HG03064 (cell line): Measurements from ENCODE around the gene GDPD4.

Experiments
- ATAC-seq: cut with Tn5 transposase; IDR thresholded peaks from one replicate; pipeline ENCODE4 v1.9.1; 2021; ENCODE audit warnings: low read depth; ENCODE audit not compliant: unreplicated experiment

The GDPD4 gene

DNA sequence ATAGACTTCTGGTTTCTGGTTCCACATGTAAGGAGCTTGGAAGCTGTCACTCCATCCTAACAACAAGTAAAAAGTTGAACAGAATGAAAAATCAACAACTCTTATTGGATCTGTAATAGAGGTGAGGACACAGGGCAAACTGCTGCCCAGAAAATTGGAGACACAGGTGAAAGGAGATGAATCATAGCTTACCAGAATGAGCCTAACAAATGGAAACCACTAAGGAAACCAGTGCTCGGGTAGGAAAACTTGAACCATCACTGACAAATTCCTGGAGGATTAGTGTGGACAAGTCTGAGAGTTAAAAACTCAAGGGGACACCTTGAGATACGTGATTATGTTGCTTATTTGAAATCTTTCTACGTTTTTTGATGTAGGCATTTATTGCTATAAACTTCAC lies 52.1 kb downstream of the GDPD4 start:
- ATAC-seq, result no peak

DNA sequence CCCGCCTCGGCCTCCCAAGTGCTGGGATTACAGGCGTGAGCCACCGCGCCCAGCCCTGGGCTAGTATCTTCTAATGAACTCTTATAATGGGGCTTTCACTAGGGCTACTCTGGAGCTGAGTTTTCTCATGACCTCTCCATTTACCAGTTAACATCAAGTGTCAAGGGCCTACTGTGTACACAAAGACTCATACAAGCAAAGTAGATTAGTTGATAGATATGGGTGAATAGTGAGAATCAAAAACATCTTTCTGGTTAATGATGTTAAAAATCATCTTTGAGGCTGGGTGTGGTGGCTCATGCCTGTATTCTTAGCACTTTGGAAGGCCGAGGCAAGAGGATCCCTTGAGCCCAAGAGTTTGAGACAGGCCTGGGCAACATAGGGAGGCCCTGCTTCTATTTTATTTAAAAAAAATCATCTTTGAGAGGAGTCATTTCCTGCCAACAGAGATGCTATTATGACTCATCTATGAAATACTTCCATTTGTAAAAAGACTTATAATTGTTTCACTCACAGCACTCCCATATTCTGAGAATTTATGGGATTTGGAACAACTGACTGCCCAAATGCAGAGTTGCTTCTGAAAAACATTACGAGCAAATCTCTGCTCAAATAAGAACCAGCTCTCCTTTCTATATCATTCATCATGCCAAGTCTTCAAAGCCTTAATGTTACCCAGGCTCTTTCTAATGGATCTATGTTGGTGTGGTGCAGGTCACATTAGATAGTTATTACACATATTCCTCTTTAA lies 57.0 kb downstream of the GDPD4 start:
- ATAC-seq, result no peak

DNA sequence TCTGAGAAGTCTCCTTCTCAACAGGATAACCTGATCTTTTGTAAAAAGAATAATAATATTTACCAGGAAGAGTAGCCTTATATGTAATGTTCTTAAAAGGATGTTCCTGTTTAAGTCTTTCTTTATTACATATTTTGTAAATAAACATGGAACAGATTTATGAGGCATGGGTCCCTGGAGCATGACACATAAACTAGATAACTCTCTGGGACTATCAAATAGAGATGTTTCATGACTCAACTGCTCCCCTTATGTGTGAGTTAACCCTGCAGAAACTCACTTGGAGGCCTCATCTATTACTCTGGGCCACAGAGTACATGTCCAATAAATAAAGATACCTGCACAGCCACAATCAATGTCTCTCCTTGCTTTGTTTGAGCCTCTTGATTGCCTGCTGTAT lies 64.6 kb downstream of the GDPD4 start:
- ATAC-seq, result no peak

DNA sequence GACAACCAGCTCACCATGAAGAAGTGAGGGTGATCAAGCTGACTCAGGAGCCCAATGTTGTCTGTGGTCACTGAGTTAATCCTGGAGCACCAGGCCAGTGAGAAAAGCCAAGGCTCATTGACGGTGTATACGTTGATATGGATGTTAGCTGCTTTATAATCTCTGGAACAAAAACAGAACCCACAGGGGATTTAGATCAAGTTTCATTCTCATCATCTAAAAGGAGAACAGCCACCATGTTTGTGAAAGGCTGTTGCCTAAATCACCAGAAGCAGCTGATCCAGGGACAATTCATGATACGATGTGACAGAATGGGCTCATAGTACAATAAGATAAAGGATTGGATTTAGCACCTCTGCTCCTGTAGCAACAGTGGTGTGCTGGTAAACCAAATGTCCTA lies 68.5 kb downstream of the GDPD4 start:
- ATAC-seq, result no peak

DNA sequence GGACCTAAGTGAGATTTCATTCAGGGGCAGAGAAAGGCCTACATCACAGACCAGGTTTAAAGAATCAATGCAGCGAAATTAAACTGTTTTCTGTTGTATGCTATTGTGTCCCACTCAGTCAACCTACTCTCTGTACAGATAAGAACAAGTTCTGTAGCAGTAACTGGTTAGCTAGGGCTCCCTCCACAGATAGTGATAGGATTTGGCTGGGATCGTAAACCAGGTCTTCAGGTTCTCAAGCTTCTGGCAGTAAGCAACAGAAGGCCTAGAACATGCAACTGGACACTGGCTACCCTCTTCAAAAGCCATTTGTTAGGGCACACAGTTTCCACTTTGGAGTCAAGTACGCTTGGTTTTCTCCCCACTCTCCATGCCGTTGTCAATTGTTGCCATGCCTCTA lies 69.2 kb downstream of the GDPD4 start:
- no peak for ATAC-seq

DNA sequence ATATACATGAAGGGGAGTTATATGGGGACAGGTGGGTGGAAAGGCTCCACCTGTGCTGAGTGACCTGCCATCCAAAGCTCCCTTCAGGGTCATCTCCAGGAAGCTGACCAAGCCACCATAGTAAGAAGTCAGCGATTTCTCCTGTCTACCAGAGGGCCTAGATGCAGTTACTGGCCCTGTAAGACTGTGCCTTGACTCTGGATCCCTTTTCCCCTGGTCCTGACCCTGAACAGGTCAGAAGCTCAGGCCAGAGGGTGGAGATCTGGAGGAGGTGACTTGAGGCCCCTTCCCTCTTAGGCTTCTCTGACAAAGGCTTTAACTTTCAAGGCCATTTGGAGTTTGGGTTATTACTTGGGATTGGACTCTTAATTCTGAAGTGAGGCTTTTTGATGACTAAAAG lies 69.7 kb downstream of the GDPD4 start:
- no peak for ATAC-seq

DNA sequence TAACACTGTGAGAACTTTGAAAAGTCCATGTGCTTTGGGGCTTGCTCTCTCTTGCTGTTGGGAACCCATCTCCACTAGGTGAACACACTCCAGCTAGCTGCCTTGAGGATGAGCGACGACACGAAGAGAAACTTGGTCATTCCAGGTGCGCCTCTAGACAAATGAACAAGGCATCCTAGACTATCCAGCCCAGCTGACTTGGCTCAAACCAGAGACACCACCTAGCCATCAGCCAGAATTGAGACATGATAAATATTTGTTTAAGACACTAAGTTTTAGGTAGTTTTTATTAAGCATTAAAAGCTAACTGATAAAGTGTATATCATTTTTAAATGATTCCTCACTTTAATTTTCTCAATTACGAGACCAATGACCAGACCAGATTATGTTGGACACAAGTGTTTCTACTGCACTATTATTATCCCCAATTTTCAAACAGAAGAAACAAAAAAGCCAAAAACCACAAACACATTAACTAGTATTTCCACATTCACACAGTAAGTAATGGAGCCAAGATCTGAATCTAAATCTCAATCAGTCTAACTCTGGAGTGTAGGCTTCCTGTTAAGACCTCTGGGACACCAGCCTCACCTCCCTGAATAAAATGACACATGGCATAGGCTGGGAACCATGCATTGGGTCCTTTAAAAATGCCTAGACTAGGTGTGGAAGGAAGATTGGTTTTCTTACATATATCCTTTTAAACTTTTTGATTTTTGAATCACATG lies 70.4 kb downstream of the GDPD4 start:
- no peak for ATAC-seq

DNA sequence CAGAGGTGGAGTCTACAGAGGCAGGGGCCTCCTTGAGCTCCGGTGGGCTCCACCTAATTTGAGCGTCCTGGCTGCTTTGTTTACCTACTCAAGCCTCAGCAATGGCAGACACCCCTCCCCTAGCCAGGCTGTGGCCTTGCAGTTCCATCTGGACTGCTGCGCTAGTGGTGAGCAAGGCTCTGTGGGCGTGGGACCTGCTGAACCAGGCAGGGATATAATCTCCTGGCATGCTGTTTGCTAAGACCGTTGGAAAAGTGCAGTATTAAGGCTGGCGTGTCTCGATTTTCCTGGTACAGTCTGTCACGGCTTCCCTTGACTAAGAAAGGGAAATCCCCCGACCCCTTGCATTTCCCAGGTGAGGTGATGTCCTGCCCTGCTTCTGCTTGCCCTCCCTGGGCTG lies 77.7 kb downstream of the GDPD4 start:
- no peak for ATAC-seq

DNA sequence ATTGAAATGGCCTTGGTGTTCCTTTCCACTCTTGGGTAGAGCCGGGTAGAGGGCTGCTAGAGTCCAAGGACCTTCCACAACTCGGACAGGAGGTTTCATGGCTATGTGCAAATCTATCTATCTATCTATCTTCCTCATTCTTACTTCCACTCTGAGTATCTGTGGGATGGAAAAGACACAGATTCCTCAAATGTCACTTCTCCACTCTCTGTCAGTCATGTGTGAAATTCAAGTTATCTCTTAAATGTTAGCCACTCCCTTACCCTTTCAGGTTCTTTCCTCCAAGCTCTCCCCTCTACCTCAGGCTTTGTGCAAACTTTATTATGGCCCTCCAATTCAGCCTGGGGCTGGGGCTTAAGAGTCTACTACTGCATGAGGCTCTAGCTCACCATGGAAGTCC lies 84.3 kb downstream of the GDPD4 start:
- ATAC-seq, result no peak

DNA sequence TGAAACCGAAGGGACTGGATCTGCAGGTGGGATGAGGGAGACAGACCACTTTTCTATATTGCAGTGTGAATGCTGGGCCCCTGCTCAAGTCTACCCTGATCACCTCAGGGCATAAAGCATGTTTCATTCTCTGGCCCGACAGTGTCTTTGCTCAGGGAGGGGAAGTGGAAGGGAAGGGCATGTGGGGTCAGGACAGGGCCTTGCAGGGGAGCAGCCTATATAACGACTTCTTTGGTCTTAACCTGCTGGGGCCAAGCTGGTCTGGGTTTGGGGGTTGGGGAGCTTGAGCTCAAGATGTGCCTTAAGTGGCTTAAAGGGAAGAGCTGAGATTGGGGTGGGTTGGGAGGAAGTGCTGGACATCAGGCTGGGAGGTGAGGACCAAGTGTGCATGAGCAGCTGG lies 86.4 kb downstream of the GDPD4 start:
- no peak for ATAC-seq

DNA sequence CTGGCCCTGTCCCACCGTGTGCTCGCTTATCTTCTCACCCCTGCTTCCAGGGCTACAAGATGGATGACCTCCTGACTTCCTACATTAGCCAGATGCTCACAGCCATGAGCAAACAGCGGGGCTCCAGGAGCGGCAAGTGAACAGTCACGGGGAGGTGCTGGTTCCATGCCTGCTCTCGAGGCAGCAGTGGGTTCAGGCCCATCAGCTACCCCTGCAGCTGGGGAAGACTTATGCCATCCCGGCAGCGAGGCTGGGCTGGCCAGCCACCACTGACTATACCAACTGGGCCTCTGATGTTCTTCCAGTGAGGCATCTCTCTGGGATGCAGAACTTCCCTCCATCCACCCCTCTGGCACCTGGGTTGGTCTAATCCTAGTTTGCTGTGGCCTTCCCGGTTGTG lies 86.9 kb downstream of the GDPD4 start:
- ATAC-seq, result no peak

DNA sequence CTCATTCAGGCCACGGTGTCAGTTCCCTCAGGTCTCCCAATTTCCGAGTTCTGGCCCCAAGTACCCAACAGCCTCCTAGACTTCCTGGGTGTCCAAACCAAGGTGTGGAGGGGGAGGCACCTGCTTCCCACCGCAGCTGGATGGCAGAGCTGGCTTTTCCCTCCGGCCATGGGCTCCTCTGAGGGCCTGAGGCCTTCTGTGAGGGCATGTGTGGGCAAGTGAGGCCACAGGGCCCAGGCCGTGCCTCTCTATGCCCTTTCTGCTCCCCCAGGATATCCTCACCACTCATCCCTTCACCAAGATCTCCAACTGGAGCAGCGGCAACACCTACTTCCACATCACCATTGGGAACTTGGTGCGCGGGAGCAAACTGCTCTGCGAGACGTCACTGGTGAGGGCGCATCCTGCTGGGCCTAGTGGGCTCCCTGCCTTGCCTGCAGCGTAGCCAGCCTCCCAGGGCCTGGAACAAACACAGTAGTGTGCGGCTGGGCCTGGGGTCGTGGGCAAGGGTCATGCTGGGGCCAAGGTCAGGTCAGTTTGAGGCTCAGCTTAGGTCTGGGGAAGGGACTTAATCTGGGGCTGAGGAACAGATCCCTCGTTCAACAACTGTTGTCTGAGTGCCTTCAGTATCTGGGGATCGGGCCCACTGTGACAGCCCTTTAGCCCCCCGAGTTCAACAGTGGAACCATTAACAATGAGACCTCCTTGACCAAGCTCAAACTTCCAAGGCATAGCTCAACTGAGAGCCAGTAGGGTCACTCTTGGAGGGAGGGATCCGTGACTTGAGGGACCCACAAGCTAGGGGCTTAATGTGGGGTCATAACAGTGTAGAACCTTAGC lies 87.7 kb downstream of the GDPD4 start:
- ATAC-seq, result no peak

DNA sequence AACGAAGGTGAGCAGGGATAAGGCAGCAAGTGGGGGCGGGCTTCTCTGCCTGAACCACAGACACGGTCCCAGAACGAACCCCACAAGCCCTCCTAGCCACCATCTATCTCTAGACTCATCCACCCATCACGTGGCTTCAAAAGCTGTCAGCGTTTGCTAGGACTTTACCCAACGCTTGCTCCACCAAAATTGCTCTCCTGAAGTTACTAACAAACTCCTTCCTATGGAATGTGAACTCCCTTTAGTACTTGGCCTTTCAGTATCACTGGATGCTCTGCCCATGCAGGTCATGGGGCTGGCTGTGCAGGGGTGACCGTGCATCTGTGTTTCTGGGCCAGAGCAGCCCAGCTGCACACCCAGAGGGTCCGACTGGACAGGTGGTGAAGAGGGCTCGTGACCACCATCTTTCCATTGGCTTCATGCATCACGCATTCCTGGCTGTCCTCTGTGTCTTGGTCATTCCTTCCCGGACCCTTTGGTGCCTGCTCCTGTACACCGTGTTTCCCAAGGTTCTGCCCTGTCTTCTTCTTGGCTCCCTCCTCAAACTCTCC lies 88.4 kb downstream of the GDPD4 start:
- no peak for ATAC-seq

DNA sequence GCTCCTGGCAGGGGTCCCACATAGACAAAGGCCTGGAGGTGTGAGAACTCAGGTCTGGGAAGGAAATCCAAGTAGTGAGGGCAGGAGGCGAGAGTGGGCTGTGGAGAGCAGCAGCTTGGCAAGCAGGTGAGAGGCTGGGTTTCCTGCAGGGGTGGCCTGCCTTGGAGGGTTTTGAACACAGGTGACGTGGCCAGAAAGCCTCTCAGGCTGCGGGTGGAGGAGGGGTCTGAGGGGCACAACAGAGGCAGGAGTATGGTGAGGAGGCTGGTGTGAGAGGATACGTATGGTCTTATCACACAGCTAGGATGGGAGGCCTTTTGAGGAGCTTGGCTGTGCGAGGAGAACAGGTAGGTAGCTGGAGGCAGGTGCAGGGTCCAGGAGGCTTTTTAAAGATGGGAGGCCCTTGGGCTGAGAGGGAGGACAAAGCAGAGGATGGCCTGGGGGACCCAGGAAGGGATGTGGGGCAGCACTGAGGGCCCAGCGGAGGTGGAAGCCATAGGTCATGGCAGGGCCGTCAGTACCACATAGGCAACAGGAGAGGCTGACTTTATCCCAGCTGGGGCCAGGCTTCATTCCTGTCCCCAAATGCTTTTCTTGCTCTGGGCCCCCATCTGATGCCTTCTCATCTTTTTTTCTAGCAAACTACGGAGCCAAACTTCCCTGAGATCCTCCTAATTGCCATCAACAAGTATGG lies 89.0 kb downstream of the GDPD4 start:
- no peak for ATAC-seq

DNA sequence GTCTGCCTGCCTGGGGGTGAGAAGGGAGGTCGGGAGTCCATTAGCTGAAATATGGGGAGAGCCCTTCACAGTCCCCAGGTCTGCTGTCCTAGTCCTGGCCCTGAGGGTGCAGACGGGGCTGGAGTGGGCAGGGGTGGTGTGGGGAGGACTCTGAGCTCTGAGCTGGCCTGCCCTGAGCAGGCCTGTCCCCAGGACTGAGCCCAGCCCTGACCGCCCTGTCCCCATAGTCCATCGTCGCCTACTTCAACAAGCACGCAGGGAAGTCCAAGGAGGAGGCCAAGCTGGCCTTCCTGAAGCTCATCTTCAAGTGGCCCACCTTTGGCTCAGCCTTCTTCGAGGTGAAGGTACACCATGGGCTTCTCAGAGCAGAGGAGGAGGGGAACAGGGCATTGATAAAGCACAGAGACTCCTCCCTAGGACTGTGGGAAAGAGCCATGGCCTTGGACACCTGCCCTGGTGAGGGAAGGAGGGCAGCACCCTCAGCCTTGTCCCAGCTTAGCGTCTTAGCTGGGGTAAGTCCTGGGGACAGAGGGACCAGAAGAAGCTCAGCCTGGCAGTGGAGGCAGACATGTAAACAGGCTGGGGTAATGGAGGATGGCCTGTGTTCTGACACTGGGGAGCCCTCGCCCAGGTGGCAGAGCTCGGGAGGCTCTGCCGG lies 89.8 kb downstream of the GDPD4 start:
- no peak for ATAC-seq

DNA sequence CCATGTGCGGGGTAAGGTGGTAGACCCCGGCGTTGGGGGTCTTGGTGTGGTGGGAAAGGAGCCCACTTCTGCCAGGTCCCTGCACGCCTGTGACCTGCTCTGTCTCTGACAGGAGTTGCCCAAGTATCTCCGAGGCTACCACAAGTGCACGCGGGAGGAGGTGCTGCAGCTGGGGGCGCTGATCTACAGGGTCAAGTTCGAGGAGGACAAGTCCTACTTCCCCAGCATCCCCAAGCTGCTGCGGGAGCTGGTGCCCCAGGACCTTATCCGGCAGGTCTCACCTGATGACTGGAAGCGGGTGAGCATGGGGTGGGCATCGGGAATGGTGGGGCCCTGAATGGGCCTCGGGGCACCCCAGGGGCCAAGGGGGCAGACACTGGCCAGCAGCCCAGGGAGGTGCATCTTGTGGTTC lies 90.4 kb downstream of the GDPD4 start:
- no peak for ATAC-seq

DNA sequence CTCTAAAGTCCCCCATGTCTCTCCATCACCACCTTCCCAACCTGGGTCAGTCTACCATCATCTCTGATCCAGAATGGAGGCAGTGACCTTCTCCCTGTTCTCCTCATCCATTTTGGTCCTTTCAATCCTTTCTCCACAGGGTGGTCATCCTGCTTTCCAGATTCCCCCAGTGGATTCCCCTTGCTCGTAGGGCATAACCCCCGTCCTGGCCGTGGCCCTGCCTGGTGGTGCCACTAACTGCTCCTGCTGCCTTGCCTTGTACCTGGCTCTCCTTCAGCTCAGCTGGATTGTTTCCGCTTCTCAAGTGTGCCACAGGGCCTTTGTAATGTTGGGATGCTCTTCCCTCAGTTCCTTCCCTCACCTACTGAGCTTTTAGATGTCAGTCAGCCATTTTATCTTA lies 91.8 kb downstream of the GDPD4 start:
- no peak for ATAC-seq

DNA sequence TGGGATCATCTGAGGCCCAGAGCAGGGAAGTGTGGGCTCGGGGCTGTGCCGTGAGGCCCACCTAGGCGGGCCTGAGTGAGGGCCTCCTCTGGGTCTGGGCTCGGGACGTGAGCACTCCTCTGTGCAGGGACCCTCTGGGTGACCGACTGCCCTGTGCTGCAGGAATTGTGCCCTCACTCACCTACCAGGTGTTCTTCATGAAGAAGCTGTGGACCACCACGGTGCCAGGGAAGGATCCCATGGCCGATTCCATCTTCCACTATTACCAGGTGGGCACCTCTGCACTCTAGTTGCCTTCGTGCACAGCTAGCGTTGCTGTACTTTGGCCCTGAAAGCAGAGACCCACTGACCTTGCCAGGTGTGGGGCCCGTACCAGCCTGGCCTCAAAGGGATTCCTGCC lies 93.0 kb downstream of the GDPD4 start:
- no peak for ATAC-seq

DNA sequence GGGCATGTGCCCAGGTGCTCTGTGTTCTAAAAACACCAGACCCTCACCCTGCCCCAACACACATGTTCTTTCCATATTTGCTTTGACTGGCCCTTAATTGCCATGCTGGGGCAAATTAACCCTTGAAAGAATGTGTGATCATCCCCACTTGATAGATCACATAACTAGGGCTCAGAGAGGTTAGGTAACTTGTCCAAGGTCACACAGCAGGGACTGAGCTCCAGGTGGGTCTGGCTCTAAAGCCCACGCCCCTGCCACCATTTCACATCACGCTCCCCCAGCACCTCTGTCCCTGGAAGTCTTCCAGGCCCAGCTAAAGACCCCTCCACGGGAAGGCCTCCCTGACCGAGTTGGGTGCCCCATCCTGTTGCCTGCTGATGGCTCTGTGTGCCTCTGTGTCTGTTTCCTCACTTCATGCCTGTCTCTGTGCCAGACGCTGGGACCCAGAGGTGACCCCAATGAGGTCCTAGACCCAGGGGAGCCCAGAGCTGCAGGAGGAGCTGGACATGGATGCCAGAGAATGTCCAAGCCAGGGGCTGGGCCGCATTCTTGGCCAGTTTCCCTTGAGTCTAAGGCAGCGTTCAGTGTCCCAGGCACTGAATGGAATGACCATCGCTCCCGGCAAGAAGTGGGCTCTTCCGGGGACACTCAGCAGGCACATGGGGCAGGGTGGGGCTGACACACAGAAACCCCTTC lies 93.7 kb downstream of the GDPD4 start:
- no peak for ATAC-seq
